Measurements from ENCODE around the gene SEC22A. TPM values are rescaled to one million over a fixed set of nuclear protein-coding genes. Genes with fewer than 3 reads are reported as not detected.

Gene SEC22A
- total RNA-seq, 3 donors from 2014 or later: 11.7 to 13.7 (median 11.8) TPM

GRCh38 chr3:123314359-123315270 lies 112.9 kb downstream of the SEC22A start:
- ATAC-seq (no peak), DNase-seq (peak in 1 of 3 donors; percentile 12)
- Histone ChIP-seq H3K4me3 (no peak overlapping the region), H3K9me3 (no peaks in the 10 kb centered on the region), H3K4me1 (ENCODE audit: low read depth) (no peaks in the 10 kb centered on the region), H3K36me3 (ENCODE audit: low read depth) (no peaks in the 10 kb centered on the region)
- TF ChIP-seq CTCF (IDR thresholded peaks at IDR 0.05): no peak
- intact Hi-C loops (cut with DNase I, micrococcal nuclease): no loop called here

- H3K36me3 ChIP-seq (ENCODE audit: low read depth): no peaks in the 10 kb centered on the region
- intact Hi-C loops (cut with DNase I, micrococcal nuclease): no loop called here
- H3K4me1 ChIP-seq (ENCODE audit: low read depth): no peaks in the 10 kb centered on the region
- no peak for ATAC-seq
- no peak for TF ChIP-seq CTCF (IDR thresholded peaks at IDR 0.05)
- H3K9me3 ChIP-seq: no peaks in the 10 kb centered on the region
- no peak overlapping the region for H3K4me3 ChIP-seq
- DNase-seq: peak in 1 of 3 donors; percentile 7
Observed at GRCh38 chr3:123315271-123315595, 113.5 kb downstream of the SEC22A start.

- intact Hi-C loops (cut with DNase I, micrococcal nuclease): no loop called here
- TF ChIP-seq CTCF (IDR thresholded peaks at IDR 0.05): no peak
- no peak for DNase-seq
- Histone ChIP-seq H3K9me3 (no peaks in the 10 kb centered on the region), H3K4me1 (ENCODE audit: low read depth) (no peaks in the 10 kb centered on the region), H3K36me3 (ENCODE audit: low read depth) (no peaks in the 10 kb centered on the region), H3K4me3 (no peak overlapping the region)
- ATAC-seq: no peak
Observed at GRCh38 chr3:123317716-123318115, 116.0 kb downstream of the SEC22A start.

GRCh38 chr3:123318374-123318773 lies 116.6 kb downstream of the SEC22A start:
- no peak for TF ChIP-seq CTCF (IDR thresholded peaks at IDR 0.05)
- Histone ChIP-seq H3K36me3 (ENCODE audit: low read depth) (no peaks in the 10 kb centered on the region), H3K4me3 (no peak overlapping the region), H3K9me3 (no peaks in the 10 kb centered on the region), H3K4me1 (ENCODE audit: low read depth) (no peaks in the 10 kb centered on the region)
- ATAC-seq (no peak), DNase-seq (no peak)
- intact Hi-C loops (cut with DNase I, micrococcal nuclease): no loop called here

GRCh38 chr3:123319760-123320159 lies 118.0 kb downstream of the SEC22A start:
- Histone ChIP-seq H3K4me1 (ENCODE audit: low read depth) (no peaks in the 10 kb centered on the region), H3K9me3 (no peaks in the 10 kb centered on the region), H3K4me3 (no peak overlapping the region), H3K36me3 (ENCODE audit: low read depth) (no peaks in the 10 kb centered on the region)
- ATAC-seq (no peak), DNase-seq (no peak)
- intact Hi-C loops (cut with DNase I, micrococcal nuclease): loop anchor here in 1 of 2 donors (10.0 kb wide), 1 partner anchor 235 kb away; no protein-coding TSS in a partner anchor
- TF ChIP-seq CTCF (IDR thresholded peaks at IDR 0.05): no peak

Data from mucosa of descending colon (tissue), 3 donors.